OCI-LY1 (cell line): ENCODE data around the gene PIP5K1C.

ENCODE experiments used
- CTCF ChIP-seq: fragments of 200-600 bp; sonication (generic), shearing (Covaris generic); IDR thresholded peaks from 2 replicates; pipeline ENCODE4 v1.5.1; 2017; ENCODE audit warnings: mild to moderate bottlenecking, antibody characterized with exemption, low read length, moderate library complexity, mixed read lengths
- EZH2 ChIP-seq: fragments of 200-600 bp; sonication (generic), shearing (Covaris generic); IDR thresholded peaks from 2 replicates; pipeline ENCODE4 v1.8.0; 2017; ENCODE audit warnings: borderline replicate concordance, mixed run types, mild to moderate bottlenecking, antibody characterized with exemption, low read length, moderate library complexity, mixed read lengths

GRCh38 chr19:3656073-3656746 lies 44.1 kb downstream of the PIP5K1C start:
- TF ChIP-seq CTCF (no peak), EZH2 (no peak)
